ENCODE results near the gene ZNF19.
"Not testable (repeated sequence)": the region's sequence is repeated elsewhere in the genome, so short reads cannot be mapped to it uniquely, and the experiment has no call there.

ZNF19 gene

GRCh38 chr16:71489122-71489521 lies at the start of gene ZNF19:
ZNF19 (minus strand) TSS chr16:71489324; CDS start chr16:71482114, 7,210 bp downstream.
- no peak for DNase-seq (ENCODE audit: low read depth)

GRCh38 chr16:71537643-71538042 lies 48.5 kb upstream of the ZNF19 start:
- DNase-seq (ENCODE audit: low read depth), result no peak

GRCh38 chr16:71536752-71537499 lies 47.8 kb upstream of the ZNF19 start:
- DNase-seq (ENCODE audit: low read depth), result no peak

- no peak for DNase-seq (ENCODE audit: low read depth)
These were observed 43.2 kb upstream of the ZNF19 start for GRCh38 chr16:71532366-71532765.

GRCh38 chr16:71528863-71529262 lies 39.7 kb upstream of the ZNF19 start:
- no peak for DNase-seq (ENCODE audit: low read depth)

GRCh38 chr16:71528257-71528656 lies 39.1 kb upstream of the ZNF19 start:
- no peak for DNase-seq (ENCODE audit: low read depth)

GRCh38 chr16:71526111-71526631 lies 37.0 kb upstream of the ZNF19 start, which contains the start of gene CHST4:
CHST4 (plus strand) TSS chr16:71526426; CDS start chr16:71536678, 10,252 bp downstream.
- DNase-seq (ENCODE audit: low read depth), result no peak

GRCh38 chr16:71524566-71525553 lies 35.7 kb upstream of the ZNF19 start:
- no peak for DNase-seq (ENCODE audit: low read depth)

- no peak for DNase-seq (ENCODE audit: low read depth)
These were observed 31.4 kb upstream of the ZNF19 start for GRCh38 chr16:71520550-71520949.

- no peak for DNase-seq (ENCODE audit: low read depth)
These were observed 25.9 kb upstream of the ZNF19 start for GRCh38 chr16:71515026-71515425.

GRCh38 chr16:71514476-71514875 lies 25.4 kb upstream of the ZNF19 start:
- no peak for DNase-seq (ENCODE audit: low read depth)

- no peak for DNase-seq (ENCODE audit: low read depth)
These were observed 24.2 kb upstream of the ZNF19 start for GRCh38 chr16:71513302-71513701.

- DNase-seq (ENCODE audit: low read depth), result no peak
These were observed 17.9 kb upstream of the ZNF19 start for GRCh38 chr16:71507061-71507460.

- DNase-seq (ENCODE audit: low read depth), result no peak
These were observed 15.8 kb upstream of the ZNF19 start for GRCh38 chr16:71504901-71505300.

- DNase-seq (ENCODE audit: low read depth), result not testable (repeated sequence)
These were observed 14.9 kb upstream of the ZNF19 start for GRCh38 chr16:71504051-71504450.

- no peak for DNase-seq (ENCODE audit: low read depth)
These were observed 12.4 kb upstream of the ZNF19 start for GRCh38 chr16:71501547-71501946.

GRCh38 chr16:71500964-71501363 lies 11.8 kb upstream of the ZNF19 start:
- DNase-seq (ENCODE audit: low read depth), result no peak

GRCh38 chr16:71499775-71500364 lies 10.7 kb upstream of the ZNF19 start:
- no peak for DNase-seq (ENCODE audit: low read depth)

- DNase-seq (ENCODE audit: low read depth), result no peak
These were observed 8.9 kb upstream of the ZNF19 start for GRCh38 chr16:71498031-71498430.

GRCh38 chr16:71493213-71493612 lies 4.1 kb upstream of the ZNF19 start:
- no peak for DNase-seq (ENCODE audit: low read depth)

- no peak for DNase-seq (ENCODE audit: low read depth)
These were observed 3.7 kb upstream of the ZNF19 start for GRCh38 chr16:71492786-71493185.

- no peak for DNase-seq (ENCODE audit: low read depth)
These were observed 1.9 kb upstream of the ZNF19 start for GRCh38 chr16:71491054-71491453.

Measured in HS-27A (cell line).